GM11168 (cell line): Measurements from ENCODE around the gene SLC35G6.
"Not testable (repeated sequence)": the region's sequence is repeated elsewhere in the genome, so short reads cannot be mapped to it uniquely, and the experiment has no call there.

Experiments
- in situ Hi-C: fragments of 300-500 bp; cut with MboI; formaldehyde crosslinking; loops from one replicate; pipeline ENCODE4 v1.12.0; 2022; ENCODE audit warnings: low sequenced_read_pairs; ENCODE audit not compliant: unreplicated experiment

SLC35G6 gene

DNA sequence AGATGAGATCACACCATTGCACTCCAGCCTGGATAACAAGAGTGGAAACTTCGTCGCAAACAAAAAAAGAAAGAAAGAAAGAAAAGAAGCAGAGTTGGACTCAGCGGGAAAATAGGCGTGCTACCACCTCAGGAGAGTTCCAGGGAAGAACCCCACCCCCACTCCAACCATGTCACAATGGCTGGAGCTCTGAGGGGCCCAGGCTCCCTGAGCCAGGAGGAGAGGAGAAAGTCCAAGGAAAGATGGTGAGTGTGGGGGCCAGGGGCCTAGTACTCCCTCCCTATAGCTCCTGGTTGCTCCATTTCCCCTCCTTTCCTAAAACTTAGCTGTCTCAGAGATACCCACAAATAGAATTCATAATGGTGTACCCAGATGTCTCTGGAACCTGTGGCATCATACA lies at the start of gene SLC35G6:
TSS of gene SLC35G6 (plus strand) at position 172 of the 400 bp plus-strand sequence. CDS start at position 243, 71 bp downstream.
- in situ Hi-C loops = not testable (repeated sequence)

DNA sequence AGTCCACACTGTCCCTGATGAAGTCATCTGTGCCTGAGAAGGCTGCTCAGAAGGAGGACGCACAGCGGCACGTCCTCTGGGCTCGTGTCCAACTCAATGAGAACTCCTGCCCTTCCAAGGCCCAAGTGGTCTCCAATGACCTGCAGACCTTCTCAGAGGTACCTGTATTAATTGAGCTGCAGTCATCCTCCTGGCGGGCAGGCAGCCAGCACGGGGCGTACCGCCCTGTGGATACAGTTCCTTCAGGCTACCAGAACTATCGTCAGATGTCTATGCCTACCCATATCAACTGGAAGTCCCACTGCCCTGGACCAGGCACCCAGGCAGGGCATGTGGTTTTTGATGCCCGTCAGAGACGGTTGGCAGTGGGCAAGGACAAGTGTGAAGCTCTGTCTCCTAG lies 49.0 kb upstream of the SLC35G6 start:
- in situ Hi-C loops = loop anchor here (10.0 kb wide), 1 partner anchor 157 kb away; no protein-coding TSS in a partner anchor

DNA sequence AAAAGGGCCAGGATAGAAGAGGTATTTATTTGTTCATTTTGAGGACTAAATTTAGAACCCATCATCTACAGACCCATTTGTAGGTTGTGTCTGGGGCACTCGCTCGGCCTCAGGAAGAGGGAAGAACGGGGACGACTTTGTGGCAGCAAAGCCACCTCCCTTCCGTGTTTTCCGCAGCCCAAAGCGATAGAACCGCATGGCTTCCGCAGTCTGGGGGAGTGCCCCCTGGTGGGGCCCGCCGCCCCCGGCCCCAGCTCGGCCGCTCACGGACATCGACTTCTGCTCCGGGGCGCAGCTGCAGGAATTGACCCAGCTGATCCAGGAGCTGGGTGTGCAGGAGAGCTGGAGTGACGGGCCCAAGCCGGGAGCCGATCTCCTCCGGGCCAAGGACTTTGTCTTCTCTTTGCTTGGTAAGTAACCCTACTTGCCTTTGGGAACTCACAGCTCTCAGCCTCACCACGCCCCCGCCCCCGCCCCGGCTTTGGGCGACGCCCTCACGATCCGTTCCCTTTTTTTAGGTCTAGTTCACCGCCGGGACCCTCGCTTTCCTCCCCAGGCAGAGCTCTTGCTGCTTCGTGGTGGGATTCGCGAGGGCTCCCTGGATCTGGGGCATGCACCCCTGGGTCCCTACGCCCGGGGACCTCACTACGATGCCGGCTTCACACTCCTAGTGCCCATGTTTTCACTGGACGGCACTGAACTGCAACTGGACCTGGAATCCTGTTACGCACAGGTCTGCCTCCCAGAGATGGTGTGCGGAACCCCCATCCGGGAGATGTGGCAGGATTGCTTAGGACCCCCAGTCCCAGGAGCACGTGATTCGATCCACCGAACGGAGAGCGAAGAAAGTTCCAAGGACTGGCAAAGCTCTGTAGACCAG lies 45.3 kb upstream of the SLC35G6 start:
- in situ Hi-C loops = loop anchor here (10.0 kb wide), 1 partner anchor 161 kb away; no protein-coding TSS in a partner anchor

DNA sequence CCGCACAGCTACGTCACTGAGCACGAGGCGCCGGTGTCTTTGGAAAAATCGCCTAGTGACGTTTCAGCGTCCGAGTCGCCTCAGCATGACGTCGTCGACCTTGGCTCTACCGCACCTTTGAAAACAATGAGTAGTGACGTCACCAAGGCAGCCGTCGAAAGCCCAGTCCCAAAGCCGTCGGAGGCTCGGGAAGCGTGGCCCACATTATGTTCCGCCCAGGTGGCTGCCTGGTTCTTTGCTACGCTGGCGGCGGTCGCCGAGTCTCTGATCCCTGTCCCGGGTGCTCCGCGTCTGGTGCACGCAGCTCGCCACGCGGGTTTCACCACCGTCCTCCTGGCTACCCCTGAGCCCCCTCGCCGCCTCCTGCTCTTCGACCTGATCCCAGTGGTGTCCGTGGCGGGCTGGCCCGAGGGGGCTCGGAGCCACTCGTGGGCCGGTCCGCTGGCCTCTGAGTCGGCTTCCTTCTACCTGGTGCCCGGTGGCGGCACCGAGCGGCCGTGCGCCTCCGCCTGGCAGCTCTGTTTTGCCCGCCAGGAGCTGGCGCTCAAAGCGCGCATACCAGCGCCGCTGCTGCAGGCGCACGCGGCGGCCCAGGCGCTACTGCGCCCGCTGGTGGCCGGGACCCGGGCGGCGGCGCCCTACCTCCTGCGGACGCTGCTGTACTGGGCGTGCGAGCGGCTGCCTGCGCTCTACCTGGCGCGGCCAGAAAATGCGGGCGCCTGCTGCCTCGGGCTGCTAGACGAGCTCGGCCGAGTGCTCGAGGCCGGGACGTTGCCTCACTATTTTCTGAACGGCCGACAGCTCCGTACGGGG lies 44.5 kb upstream of the SLC35G6 start:
- in situ Hi-C loops = loop anchor here (10.0 kb wide), 1 partner anchor 162 kb away; no protein-coding TSS in a partner anchor

DNA sequence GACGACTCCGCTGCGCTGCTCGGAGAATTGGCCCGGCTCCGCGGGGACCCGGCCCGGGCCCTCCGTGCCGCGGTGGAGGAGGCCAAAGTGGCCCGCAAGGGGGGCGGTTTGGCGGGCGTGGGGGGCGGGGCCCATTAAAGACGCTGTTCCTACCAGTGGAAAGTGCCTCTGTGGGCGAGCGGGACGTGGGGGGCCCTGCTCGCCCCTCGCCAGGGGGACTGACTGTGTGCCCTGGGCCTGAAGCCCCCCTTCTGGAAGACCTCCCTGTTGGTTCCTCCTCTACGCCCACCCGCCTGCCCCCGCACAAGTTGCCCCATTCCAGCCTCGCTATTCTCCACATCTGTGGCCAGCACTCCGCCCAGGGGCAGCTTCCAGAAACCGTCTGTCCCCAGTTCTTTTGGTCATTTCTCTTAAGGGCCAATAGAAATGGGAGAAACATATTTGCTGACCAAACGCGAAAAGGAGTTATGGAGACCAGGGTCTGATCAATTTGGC lies 43.8 kb upstream of the SLC35G6 start:
- in situ Hi-C loops = loop anchor here (10.0 kb wide), 1 partner anchor 163 kb away; no protein-coding TSS in a partner anchor

DNA sequence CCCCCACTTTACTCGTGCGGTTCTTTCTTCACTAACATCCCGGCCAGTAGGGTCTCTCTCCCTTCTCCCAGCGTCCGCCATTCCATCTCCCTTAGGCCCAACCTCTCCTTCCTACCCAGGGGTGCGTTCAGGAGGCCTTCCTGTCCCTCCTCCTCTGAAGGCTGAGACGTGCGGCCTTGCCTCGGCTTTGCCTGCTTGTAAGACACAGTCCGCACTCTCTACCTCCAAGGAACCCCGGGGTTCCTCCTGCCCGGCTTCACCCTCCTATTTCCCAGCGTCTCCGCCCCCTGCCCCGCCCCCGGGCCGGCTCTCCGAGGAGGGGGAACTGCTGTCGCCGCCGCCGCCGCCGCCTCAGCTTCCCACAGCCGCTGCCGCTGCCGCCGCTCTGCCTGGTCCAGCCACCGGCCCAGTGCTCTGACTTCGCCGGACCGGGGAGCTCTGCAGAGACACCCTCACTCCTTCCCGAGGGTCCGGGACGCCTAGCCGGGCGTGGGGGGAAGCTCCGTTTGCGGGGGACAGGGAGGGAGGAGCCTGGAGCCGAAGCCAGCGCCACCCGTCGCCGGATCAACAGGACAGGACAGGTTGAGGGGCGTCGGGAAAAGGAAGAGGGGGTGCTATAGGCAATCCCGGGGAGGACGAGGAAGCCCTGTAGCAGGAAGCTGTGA lies 43.2 kb upstream of the SLC35G6 start:
- in situ Hi-C loops = loop anchor here (10.0 kb wide), 1 partner anchor 163 kb away; no protein-coding TSS in a partner anchor

DNA sequence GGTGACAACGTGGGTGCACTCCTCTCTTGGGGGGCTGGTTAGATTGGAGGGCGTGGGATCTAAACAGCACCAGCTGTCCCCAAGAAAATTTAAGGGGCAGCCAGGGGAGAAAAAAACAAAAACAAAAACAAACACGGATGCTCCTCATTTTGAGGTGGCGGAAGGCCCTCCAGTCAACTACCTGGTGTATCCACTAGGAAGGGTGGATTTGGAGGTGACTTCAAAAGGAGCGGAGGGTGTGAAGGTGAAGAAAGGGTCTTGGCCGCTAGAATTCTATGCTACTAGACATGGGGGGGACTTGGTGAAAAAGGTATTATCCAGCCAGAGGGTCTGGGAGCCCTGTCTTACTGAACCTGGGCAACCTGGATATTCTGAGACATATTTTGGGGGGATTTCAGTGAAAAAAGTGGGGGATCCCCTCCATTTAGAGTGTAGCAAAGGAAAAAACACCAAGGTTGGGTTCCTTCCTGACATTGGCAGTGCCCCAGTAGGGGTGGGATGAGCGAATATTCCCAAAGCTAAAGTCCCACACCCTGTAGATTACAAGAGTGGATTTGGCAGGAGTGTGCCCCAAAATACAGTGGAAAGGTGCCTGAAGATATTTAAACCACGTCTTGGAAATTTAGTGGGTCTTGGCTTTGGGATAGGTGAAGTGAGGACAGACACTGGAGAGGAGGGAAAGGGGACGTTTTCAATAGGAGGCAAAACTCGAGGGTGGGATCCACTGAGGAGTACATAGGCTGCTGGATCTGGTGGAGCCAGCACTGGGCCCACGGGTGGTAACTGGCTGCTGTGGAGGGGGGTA lies 42.4 kb upstream of the SLC35G6 start:
- in situ Hi-C loops = loop anchor here (10.0 kb wide), 1 partner anchor 164 kb away; no protein-coding TSS in a partner anchor

DNA sequence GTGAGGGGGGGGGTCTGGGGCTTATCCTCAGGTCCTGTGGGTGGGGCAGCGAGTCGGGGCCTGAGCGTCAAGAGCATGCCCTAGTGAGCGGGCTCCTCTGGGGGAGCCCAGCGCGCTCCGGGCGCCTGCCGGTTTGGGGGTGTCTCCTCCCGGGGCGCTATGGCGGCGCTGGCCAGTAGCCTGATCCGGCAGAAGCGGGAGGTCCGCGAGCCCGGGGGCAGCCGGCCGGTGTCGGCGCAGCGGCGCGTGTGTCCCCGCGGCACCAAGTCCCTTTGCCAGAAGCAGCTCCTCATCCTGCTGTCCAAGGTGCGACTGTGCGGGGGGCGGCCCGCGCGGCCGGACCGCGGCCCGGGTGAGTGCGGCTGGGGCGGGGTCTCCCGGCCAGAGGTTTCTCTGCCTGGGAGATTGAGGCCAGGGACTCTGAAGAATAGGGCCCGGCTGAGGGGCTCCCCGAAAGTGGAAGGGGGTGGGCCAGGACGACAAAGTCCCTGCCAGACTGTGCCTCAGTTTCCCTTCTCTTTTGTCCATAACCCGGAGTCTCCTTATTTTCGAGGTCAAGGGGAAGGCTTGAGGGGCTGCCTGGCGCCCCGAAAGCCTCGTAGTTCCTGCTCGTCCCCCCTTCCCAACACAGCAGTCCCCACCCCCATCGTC lies 41.7 kb upstream of the SLC35G6 start, which contains the start of gene FGF11:
TSS of gene FGF11 (plus strand) at position 51 of the 651 bp plus-strand sequence. CDS start at position 160, 109 bp downstream.
- in situ Hi-C loops = loop anchor here (10.0 kb wide), 1 partner anchor 165 kb away; no protein-coding TSS in a partner anchor

DNA sequence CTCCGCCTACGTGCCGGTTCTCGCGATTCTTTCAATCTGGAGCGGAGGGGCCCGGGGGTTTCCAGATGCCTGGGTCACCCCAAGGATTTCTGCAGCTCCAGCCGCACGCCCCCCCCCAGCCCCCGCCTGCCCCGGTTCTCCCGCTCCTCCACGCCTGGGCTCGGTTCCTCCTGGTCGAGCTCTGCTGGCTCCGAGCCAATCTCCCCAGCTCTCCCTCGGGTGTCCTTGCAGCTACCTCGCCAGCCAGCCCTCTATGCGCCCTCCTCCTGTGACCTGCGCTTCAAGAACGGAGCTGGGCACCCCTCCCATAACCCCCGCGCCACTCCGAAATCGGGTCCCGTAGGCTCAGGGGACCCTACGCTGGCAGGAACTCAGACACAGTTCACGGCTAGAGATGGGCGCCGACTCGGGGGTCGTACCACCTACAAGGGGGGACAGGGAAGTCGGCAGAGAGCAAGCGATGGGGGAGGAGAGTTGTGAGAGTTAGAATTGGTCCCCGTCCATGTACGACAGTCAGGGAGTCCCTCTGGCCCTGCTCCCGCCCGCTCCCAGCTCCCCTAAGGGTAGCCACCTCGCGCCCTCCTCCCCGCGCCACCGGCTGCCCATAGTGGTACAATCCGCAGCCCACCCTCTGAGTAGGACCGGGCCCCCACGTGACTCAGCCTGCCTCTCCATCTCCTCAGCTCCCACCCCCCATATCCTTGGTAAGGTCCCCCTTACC lies 41.0 kb upstream of the SLC35G6 start:
- in situ Hi-C loops = no loop called here

DNA sequence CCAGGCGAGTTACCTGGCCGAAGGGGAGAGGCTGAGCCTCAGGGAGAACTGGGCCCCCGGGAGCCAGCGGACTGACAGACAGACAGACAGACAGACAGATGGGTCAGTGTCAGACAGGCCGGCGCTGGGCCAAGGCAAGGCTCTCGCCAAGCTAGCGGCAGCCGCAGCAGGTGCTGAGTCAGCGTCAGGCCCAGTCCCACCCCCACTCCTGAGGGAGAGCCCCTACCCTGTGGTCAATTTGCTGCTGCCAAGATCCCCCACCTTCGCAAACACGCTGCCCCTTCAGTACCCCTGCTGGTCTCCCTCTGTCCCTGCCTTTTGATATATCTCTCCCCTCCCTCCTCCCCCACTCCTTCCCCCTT lies 40.4 kb upstream of the SLC35G6 start:
- in situ Hi-C loops = no loop called here

DNA sequence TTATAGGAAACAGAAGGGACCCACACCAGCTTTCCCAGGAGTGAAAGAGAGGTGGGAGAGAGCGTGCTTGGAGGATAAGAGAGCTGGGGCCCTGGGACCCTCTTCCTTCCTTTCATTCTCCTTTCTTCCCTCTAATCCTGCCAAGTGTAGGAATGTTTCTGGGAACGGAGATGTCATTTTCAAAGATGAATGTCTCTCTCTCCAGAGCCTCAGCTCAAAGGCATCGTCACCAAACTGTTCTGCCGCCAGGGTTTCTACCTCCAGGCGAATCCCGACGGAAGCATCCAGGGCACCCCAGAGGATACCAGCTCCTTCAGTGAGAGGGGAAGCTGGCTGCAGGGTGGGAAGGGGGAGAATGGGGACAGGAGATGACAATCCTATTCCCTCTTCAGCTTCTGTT lies 40.0 kb upstream of the SLC35G6 start:
- in situ Hi-C loops = no loop called here

DNA sequence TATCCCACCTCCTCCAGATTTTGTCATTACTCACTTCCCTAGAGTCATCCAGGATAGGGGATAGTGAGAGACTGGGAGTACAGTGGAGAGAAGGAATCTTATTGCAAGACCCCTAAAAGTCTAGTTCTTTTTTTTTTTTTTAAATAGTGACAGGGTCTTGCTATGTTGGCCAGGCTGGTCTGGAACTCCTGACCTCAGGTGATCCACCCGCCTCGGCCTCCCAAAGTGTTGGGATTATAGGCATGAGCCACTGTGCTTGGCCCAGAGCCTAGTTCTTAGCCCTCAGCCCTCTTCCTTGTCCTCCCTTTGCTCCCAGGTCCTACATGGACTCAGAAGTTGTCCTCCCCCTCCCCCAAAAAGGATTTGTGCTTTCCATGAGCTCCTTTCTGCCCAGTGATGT lies 39.1 kb upstream of the SLC35G6 start:
- in situ Hi-C loops = no loop called here

DNA sequence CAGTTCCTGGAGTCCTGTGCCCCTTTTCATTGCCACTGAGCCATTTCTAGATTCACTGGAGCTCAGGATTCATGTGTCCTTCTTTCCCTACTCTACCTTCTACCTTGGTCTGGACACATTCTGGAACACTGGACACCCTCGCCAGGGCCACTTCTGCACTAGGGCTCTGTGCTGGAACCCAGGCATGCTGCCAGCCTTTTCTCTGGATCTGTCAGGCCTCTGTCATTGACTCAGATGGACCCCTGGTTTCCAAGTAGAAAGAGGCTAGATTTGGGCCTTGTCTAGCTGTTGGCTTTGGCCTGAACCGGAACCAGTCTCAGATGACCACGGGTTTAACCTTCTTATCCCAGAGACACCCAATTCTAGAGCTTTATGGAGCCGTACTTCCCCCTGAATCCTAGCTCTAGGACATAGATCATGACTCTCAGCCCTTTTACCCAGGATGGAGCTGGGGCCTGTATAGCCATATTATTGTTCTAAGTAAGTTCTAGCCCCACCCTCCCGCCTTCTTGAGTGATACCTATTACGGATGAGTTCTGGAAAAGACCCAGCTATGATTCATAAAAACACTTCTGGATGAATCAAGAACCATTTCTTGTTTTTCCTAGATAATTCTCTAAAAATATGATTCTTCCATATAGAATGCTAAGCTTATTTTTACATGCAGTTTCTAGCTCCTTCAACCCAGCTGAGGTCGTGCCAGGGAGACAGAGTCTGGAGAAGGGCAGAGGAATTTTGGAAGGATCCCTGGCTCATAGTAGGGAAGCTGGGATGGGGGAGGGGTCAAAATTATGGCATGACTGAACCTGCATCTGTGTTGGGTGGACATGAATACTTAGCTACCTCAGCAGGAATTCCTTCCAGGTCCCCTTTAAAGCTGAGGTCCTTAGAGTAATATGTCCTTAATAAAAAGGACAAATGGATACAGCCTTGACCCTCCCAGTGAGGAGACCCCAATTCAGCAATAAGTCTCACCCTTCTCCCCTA lies 37.5 kb upstream of the SLC35G6 start:
- in situ Hi-C loops = no loop called here

DNA sequence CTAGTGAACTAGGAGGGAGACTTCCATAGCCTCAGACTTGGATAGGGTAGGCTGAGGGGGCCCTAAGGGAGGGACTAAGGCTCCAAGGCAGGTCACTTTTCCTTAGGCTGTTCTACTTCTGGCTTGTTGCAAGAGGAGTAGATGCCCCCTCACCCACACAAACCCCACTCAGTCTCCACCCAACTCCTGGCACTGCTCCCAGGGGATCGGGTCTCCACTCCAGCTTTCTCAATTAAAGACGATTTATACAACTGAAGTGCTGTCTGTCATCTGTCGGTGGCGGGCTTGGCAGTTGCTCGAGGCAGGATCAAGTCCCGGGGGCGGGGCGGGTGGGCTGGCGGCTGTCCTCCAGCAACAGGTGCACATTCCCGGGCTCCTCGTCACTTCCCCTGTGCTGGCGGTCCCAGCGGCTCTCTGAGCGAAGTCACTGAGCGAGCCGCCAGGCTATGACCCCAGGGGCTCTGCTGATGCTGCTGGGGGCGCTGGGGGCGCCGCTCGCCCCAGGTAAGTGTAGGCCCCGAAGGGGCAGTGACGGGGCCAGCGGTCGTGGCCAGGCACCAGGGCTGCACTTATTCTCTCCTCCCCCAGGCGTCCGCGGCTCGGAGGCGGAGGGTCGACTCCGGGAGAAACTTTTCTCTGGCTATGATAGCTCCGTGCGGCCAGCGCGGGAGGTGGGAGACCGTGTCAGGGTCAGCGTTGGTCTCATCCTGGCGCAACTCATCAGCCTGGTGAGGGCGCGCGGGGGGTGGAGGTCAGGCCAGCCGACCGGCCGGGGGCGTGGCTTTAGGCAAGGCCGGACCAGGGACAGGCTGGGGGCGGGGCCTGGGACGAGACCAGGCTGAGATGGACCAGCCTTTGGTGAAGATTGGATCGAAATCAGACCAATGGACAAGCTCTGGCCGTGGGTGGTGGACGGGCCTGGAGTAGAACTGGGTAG lies 36.3 kb upstream of the SLC35G6 start, which contains the start of gene CHRNB1:
TSS of gene CHRNB1 (plus strand) at position 380 of the 937 bp plus-strand sequence. CDS start at position 447, 67 bp downstream.
- in situ Hi-C loops = no loop called here

DNA sequence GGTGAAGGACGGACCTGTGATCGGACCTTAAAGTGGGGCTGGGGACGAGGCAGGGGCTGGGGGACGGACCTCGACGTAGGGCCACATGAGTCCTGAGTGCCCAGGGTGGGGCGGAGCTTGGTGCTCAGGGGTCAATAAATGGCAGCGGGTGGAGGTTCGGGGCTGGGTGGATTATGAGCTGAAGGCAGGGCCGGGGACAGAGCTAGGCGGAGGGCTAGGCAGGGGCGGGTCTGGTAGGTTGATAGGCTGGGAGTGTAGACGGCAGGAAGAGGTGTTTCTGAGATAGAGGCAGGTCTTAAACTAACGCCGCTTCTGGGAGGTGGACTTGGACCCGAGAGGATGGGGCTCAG lies 35.7 kb upstream of the SLC35G6 start:
- in situ Hi-C loops = no loop called here

DNA sequence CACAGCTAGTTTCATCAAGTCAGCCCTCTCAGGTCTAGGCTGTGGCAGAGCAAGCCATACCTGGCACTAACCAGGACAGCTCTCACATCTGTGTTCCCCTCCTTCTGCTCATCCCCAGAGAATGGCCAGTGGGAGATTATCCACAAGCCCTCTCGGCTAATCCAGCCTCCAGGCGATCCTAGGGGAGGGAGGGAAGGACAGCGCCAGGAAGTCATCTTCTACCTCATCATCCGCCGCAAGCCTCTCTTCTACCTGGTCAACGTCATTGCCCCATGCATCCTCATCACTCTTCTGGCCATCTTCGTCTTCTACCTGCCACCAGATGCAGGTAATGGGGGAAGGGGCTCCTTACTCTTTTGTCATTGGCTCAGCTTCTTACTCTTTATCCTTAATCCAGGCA lies 32.8 kb upstream of the SLC35G6 start:
- in situ Hi-C loops = no loop called here
